Activated CD8-positive, alpha-beta T cell treated with anti-CD3 and anti-CD28 coated beads for 36 hours (primary cell): ENCODE measurements around the gene EFNA3. TPM values are rescaled to one million over a fixed set of nuclear protein-coding genes. Genes with fewer than 3 reads are reported as not detected.

Experiments
- ATAC-seq: fragments of 200-7000 bp; cut with Tn5 transposase; one replicate; pipeline ENCODE4 v1.10.0; 2021; ENCODE audit warnings: mild to moderate bottlenecking, moderate library complexity
- CTCF ChIA-PET: fragments of 350-600 bp; sonication (Branson Sonifier 250); formaldehyde crosslinking; loops from one replicate; lab custom pipeline; 2021; ENCODE audit warnings: antibody characterized with exemption; lab: Charles Lee
- POLR2A ChIA-PET: fragments of 350-600 bp; sonication (Branson Sonifier 250); formaldehyde crosslinking; loops from one replicate; lab custom pipeline; 2021; ENCODE audit warnings: antibody characterized with exemption; lab: Charles Lee
- DNase-seq: peaks from one replicate; pipeline ENCODE4 v3.0.0-alpha.2; 2020
- H3K27ac Mint-ChIP-seq: one replicate; pipeline ENCODE4 v1.8.0; 2021; ENCODE audit warnings: mild to moderate bottlenecking, mixed read lengths
- H3K27me3 Mint-ChIP-seq: one replicate; pipeline ENCODE4 v1.8.0; 2021; ENCODE audit warnings: mixed read lengths
- H3K36me3 Mint-ChIP-seq: one replicate; pipeline ENCODE4 v1.8.0; 2021; ENCODE audit warnings: low read depth, mixed read lengths
- H3K4me1 Mint-ChIP-seq: one replicate; pipeline ENCODE4 v1.8.0; 2021; ENCODE audit warnings: low read depth, mixed read lengths
- H3K4me3 Mint-ChIP-seq: one replicate; pipeline ENCODE4 v1.8.0; 2021; ENCODE audit warnings: mild to moderate bottlenecking, moderate library complexity, mixed read lengths
- H3K9me3 Mint-ChIP-seq: one replicate; pipeline ENCODE4 v1.8.0; 2021; ENCODE audit warnings: mixed read lengths
- intact Hi-C: fragments of 100-400 bp; cut with micrococcal nuclease; formaldehyde crosslinking; loops from one replicate; pipeline ENCODE4 v1.10.0; 2022
- total RNA-seq, 2 experiments: library from RNA; stranded (reverse); gene quantifications; one replicate each; pipeline ENCODE4 v1.2.3, GENCODE V29; 2021
- TF ChIP-seq, protein P1 (sequence below): fragments of 200-600 bp; IDR thresholded peaks from one replicate; pipeline ENCODE4 v1.8.0; 2022; ENCODE audit warnings: antibody characterized with exemption, mild to moderate bottlenecking

The EFNA3 gene
- total RNA-seq, 2 experiments from 2014 or later = 5.1 to 8.6 TPM

DNA sequence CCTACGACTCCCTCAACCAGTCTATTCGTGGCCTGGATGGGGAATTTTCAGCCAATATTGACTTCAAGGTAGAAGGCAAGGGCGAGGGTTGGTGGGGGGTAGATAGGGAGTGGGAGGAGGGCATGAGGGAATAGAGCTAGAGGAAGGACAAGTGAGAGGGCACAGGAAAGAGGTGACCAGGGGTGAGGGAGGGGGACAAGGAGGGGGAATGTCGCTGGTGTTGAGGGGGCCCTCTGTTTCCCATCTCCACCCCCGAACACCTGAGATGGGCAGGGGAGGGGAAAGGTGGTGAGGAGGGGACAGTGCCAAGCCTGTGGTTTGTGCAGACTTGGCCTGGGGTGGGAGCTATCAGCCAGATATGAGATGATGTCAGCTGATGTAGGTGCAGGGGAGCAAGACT, 35.8 kb upstream of the EFNA3 start:
- no peak for ATAC-seq
- intact Hi-C loops = no loop called here
- H3K9me3 Mint-ChIP-seq = no peaks in the 10 kb centered on the region
- no peak overlapping the region for H3K27ac Mint-ChIP-seq
- H3K4me1 Mint-ChIP-seq = peaks cover 5% of the 10 kb centered on the region
- no peaks in the 10 kb centered on the region for H3K36me3 Mint-ChIP-seq
- no peak overlapping the region for H3K4me3 Mint-ChIP-seq
- TF ChIP-seq, protein P1, sequence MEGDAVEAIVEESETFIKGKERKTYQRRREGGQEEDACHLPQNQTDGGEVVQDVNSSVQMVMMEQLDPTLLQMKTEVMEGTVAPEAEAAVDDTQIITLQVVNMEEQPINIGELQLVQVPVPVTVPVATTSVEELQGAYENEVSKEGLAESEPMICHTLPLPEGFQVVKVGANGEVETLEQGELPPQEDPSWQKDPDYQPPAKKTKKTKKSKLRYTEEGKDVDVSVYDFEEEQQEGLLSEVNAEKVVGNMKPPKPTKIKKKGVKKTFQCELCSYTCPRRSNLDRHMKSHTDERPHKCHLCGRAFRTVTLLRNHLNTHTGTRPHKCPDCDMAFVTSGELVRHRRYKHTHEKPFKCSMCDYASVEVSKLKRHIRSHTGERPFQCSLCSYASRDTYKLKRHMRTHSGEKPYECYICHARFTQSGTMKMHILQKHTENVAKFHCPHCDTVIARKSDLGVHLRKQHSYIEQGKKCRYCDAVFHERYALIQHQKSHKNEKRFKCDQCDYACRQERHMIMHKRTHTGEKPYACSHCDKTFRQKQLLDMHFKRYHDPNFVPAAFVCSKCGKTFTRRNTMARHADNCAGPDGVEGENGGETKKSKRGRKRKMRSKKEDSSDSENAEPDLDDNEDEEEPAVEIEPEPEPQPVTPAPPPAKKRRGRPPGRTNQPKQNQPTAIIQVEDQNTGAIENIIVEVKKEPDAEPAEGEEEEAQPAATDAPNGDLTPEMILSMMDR = no peak
- no peak for DNase-seq
- peaks cover 7% of the 10 kb centered on the region for H3K27me3 Mint-ChIP-seq
- CTCF ChIA-PET = interaction anchor here (2.2 to 14.7 kb wide), 3 partner anchors 16 to 42 kb away, joined by 13 to 204 read pairs (median 38); partner anchors contain the start of gene EFNA4
- POLR2A ChIA-PET = no interaction called here

DNA sequence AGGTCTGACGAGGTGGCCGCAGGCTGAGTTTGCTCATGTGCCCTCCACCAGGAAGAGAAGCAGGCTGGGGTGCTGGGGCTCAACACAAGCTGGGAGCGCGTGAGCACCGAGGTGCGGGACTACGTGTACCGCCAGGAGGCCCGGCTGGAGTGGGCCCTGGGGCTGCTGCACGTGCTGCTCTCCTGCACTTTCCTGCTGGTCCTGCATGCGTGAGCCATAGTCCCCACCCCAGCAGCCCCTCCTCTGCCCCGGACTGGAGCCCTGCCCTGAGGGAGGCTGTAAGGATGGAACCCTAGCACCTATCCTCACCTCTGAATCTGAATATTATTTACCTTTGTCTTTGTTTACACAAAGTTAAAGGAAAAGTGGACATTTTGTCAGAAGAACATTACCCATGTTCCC, 35.3 kb upstream of the EFNA3 start:
- Mint-ChIP-seq H3K9me3 (no peaks in the 10 kb centered on the region), H3K27ac (no peak overlapping the region), H3K36me3 (no peaks in the 10 kb centered on the region), H3K27me3 (peaks cover 2% of the 10 kb centered on the region), H3K4me1 (peaks cover 5% of the 10 kb centered on the region), H3K4me3 (no peak overlapping the region)
- DNase-seq (no peak), ATAC-seq (no peak)
- POLR2A ChIA-PET = interaction anchor here (1.2 kb wide), 1 partner anchor 26 kb away, joined by 6 read pairs; no protein-coding TSS in a partner anchor
- CTCF ChIA-PET = interaction anchor here (1.5 to 14.7 kb wide), 8 partner anchors 13 to 60 kb away, joined by 5 to 204 read pairs (median 15); partner anchors contain the start of genes EFNA4 and FLAD1
- intact Hi-C loops = no loop called here
- TF ChIP-seq, protein P1 = no peak

DNA sequence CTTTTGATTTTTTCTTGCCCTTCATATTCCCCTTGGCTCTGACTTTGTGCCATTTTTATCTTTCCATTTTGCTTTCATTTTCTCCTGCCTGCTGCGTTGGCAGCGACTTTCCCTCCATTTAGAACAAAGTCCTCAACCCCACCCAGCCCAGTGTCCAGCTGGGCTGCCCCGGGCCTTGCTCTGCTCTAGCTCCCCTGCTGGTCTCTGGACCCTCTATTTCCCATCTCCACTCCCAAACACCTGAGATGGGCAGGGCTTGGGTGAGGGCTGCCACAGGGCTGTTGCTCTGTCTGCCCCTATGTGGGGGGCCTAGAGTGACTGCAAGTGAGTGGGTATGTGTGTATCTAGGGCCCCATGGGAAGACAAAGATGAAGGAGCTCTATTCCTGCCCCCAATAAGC, 34.8 kb upstream of the EFNA3 start:
- H3K4me3 Mint-ChIP-seq = no peak overlapping the region
- H3K4me1 Mint-ChIP-seq = peaks cover 5% of the 10 kb centered on the region
- ATAC-seq (no peak), DNase-seq (no peak)
- no peak overlapping the region for H3K27ac Mint-ChIP-seq
- TF ChIP-seq, protein P1 = no peak
- POLR2A ChIA-PET = interaction anchor here (0.9 to 1.6 kb wide), 4 partner anchors 13 to 90 kb away, joined by 3 to 6 read pairs (median 4); no protein-coding TSS in a partner anchor
- CTCF ChIA-PET = interaction anchor here (0.9 to 14.7 kb wide), 11 partner anchors 9 to 129 kb away, joined by 3 to 204 read pairs (median 7); partner anchors contain the start of genes EFNA4, FLAD1 and KRTCAP2
- intact Hi-C loops = no loop called here
- H3K9me3 Mint-ChIP-seq = no peaks in the 10 kb centered on the region
- peaks cover 2% of the 10 kb centered on the region for H3K27me3 Mint-ChIP-seq
- H3K36me3 Mint-ChIP-seq = no peaks in the 10 kb centered on the region

DNA sequence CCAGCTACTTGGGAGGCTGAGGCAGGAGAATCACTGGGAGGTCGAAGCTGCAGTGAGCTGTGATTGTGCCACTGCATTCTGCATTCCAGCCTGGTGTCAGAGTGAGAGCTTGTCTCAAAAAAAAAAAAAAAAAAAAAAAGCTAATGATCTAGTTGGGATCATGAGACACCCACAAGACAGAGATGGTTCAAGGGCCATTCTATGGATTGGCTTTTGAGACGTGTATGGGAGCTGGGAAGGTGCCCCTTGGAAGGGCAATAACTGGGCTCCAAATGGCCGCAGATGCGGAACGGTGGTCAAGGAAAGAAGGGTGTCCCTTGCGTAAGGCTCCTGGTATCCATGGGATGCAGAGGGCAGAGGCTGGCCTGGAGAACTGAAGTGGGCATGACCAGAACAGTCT, 34.3 kb upstream of the EFNA3 start:
- no peak for ATAC-seq
- H3K4me3 Mint-ChIP-seq = no peak overlapping the region
- no peak overlapping the region for H3K27ac Mint-ChIP-seq
- no peak for DNase-seq
- POLR2A ChIA-PET = interaction anchor here (0.9 to 1.6 kb wide), 4 partner anchors 13 to 91 kb away, joined by 3 to 6 read pairs (median 4); no protein-coding TSS in a partner anchor
- TF ChIP-seq, protein P1 = no peak
- H3K27me3 Mint-ChIP-seq = peaks cover 2% of the 10 kb centered on the region
- CTCF ChIA-PET = interaction anchor here (0.8 to 14.7 kb wide), 13 partner anchors 9 to 128 kb away, joined by 3 to 204 read pairs (median 6); partner anchors contain the start of genes EFNA3, EFNA4, FLAD1 and KRTCAP2
- H3K9me3 Mint-ChIP-seq = no peaks in the 10 kb centered on the region
- no peaks in the 10 kb centered on the region for H3K36me3 Mint-ChIP-seq
- intact Hi-C loops = no loop called here
- H3K4me1 Mint-ChIP-seq = peaks cover 5% of the 10 kb centered on the region
